MV-4-11 (cell line): ENCODE measurements around the gene GCH1.
"Not testable (repeated sequence)": the region's sequence is repeated elsewhere in the genome, so short reads cannot be mapped to it uniquely, and the experiment has no call there.

Experiments
- DNase-seq: peaks from one replicate; lab custom pipeline; 2025; lab: John Stamatoyannopoulos, UW

The GCH1 gene

GRCh38 chr14:54908973-54909372, 6.3 kb upstream of the GCH1 start:
- DNase-seq: peak; percentile 72

GRCh38 chr14:54908190-54908589, 5.6 kb upstream of the GCH1 start:
- DNase-seq: peak; percentile 96

GRCh38 chr14:54906075-54906474, 3.4 kb upstream of the GCH1 start:
- no peak for DNase-seq

DNA sequence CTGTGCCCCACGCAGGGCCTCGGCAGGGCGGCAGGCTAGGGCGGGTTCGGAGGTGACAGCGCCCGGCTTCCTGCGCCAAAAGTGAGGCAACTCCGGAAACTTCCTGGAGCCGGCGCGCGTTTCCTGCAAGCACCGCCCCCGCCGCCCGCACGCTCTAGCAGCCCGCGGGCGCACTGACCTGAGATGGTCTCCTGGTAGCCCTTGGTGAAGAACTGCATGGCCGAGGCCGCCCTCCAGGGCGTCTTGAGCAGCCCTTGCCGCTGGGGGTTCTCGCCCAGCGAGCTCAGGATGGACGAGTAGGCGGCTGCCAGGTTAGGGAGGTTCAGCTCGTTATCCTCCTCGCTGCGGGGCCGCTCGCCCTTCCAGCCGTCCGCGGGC, 494 bp downstream of the GCH1 start:
- DNase-seq: peak; percentile 43

DNA sequence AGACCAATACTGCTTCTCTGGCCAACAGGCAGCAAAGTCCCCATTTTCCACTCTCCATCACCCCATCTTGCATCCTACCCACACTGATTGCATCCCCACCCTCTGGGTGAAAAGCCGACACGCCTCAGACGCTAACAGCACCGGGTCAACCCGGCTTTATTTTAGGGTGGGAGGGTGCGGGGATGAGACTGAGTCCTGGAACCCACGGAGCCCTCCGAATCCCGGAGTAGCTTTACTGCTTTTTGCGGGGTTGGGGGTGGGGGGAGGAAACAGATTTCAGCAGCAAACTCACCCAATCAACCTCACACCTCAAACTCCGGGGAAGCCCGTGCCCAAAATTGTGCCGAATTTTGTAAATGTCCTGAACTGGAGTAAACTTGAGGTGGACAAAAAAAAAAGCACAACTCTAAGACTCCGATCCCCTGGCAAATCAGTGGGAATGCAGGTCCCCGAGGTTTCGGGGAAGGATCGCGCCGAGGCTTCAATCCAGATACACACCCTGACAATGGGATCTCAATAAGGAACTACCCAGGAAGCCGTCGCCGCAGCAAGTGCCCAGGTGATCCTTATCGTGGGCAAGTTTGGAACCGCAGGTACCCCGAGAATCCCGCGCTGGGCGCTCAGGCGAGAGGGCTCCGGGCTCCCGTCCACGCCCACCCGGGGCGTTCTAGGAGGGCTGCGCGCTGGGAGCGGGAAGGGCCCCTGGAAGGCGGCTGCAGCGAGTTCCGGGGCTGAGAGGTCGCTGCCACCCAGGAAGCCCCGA, 1.1 kb downstream of the GCH1 start:
- no peak for DNase-seq

DNA sequence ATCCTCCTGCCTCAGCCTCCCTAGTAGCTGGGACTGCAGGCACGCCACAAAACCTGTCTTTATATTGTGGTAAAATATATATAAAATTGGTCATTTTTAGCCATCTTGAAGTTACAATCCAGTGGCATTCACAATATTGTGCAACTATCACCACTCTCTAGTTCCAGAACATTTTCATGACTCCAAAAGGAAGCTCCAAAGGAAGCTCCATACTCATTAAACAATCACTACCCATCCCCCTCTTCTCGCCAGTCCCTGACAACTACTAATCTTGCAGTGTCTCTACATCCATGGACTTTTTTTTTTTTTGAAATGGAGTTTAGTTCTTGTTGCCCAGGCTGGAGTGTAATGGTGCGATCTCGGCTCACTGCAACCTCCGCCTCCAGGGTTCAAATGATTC, 3.1 kb downstream of the GCH1 start:
- DNase-seq: no peak

- not testable (repeated sequence) for DNase-seq
These were observed 4.6 kb downstream of the GCH1 start for GRCh38 chr14:54897809-54898555.

DNA sequence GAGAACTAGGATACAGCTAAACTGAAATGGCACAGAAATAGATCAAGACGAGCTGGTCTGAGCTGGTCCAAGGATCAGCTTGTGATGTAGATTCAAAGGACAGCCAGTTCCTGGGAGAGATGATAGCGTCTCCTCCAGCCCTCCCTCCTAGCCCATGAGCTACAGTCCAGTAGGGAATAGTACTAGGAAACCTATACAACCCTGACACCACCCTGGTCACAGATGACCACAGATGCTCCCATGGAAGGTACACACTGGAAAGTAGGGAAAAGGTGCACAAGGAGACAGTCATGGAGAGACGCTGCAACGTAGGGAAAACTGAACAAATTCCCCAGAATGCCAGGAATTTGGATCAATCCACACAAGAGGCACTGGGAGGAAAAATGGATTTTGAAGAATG, 6.9 kb downstream of the GCH1 start:
- DNase-seq: no peak

DNA sequence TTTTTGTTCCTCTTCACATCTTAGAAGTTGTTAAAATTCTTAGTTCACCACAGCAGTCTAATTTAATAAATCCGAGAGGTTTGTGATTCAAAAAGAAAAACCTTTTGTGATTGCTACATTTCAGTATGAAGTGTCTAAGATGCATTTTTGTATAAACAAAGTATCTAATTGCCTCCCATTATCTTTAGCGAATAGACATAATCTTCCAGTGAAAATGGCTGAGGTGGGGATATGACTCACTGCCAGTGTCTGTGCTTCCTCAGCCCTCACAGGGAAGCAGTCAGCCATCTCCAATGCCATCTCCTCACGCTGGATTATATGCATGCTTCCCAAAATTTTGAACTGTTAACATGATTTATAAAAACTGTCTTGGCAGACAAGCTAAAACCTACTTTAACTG, 7.6 kb downstream of the GCH1 start:
- DNase-seq: no peak

DNA sequence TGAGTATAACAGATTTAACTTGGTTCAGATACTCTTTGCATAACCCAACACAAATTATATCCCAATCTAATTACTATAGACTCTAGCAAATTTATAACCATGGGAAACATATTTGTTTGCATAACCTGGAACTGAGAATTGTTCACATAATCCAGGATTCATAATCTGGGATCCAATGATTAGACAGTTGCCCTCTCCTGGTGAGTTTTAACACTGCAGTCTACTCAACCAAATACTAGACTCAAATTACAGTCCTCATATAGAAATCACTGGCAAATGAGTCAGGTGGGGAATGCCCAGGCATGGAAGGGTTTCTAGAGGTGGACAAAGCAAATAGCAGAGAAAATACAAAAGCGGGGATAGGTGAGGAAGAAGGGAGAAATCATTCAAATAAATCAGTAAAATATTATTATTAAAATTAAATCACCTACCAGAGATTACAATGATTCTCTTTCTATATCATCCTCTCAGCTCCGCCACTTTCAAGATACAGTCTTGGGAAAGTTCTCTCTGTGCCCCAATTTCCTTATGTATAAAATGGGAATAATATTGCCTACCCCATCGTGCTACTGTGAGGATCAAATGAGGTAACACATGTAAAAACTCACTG, 9.4 kb downstream of the GCH1 start:
- DNase-seq: peak; percentile 37

- DNase-seq: no peak
These were observed 11.0 kb downstream of the GCH1 start for GRCh38 chr14:54891471-54892245.

GRCh38 chr14:54890788-54891187, 11.8 kb downstream of the GCH1 start:
- peak; percentile 83 for DNase-seq

- DNase-seq: no peak
These were observed 12.7 kb downstream of the GCH1 start for GRCh38 chr14:54889919-54890318.

DNA sequence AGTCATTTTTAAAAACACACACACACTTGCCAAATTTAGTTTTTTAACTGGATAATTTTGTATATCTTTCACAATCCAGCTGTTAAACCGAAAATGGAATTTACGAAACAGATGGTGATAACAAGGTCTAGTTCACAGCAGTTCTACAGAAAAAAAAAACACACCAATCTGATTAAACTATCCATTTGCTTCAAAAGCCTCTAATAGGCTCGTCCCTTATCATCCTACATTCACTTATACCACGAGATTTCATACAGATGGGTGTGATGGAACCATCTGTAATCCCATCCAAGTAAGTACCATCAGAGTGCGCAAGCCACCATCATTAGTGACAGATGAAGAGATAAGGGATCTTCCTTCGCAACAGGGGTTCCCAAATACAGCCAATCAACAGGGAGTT, 20.1 kb downstream of the GCH1 start:
- no peak for DNase-seq

GRCh38 chr14:54881761-54882401, 20.7 kb downstream of the GCH1 start:
- DNase-seq: no peak

DNA sequence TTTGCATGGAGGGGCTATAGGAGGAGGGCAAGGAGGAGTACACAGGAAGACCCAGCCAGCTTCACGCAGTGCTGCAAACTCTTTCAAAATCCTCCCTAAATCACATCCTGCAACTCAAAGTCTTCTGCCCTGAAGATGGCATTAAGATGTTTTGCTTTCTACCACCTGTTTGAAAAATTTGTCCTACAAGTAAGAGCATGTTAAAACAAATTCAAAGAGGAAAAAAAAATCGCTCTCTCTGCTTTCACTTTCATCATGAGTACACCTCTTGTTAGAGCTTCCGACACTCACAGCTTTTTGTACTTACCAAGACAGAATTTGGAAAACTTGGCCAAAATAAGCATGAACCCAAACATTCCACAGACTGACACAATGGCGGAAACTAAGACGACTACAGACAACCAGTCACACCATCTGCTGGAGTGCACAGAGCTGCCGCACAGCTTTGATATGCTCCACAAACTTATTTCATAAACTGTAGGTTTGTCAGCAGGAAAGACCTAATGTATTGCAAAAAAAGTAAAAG, 21.3 kb downstream of the GCH1 start:
- DNase-seq: peak; percentile 22

GRCh38 chr14:54877703-54878021, 25.0 kb downstream of the GCH1 start:
- DNase-seq: no peak

GRCh38 chr14:54877015-54877702, 25.5 kb downstream of the GCH1 start:
- DNase-seq: no peak

- not testable (repeated sequence) for DNase-seq
These were observed 27.0 kb downstream of the GCH1 start for GRCh38 chr14:54875648-54876047.

GRCh38 chr14:54870154-54871090, 32.2 kb downstream of the GCH1 start:
- DNase-seq: not testable (repeated sequence)
